WI38 (cell line): ENCODE results near the gene INO80E.

Experiments
- H3K4me3 ChIP-seq: 2 replicates; pipeline ENCODE4 v1.5.1; 2011; ENCODE audit warnings: low read depth, mild to moderate bottlenecking, control low read depth, low read length
- TF ChIP-seq, protein P1 (sequence below): IDR thresholded peaks from 2 replicates; pipeline ENCODE4 v1.5.1; 2012; ENCODE audit warnings: low read depth, mild to moderate bottlenecking, control low read depth, low read length

INO80E gene

DNA sequence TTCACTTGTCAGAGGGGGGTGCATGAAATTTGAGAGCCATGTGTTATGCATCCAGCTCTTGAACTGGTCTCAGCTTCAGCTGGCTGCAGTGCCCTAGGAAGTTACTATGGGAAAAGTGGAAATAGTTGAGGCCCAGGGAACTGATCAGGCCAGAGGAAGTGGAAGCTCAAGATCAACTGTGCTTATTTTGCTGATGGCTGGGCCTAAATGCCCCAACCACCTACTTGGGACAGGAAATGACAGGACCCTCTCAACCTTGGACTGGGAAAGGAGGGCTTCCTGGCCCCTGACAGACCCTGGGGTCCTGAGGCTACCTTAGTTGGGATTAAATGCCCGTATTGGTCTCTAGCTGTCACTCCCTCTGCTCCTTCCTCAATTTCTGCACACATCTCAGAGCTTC is 23.5 kb upstream of the INO80E start:
- TF ChIP-seq, protein P1, sequence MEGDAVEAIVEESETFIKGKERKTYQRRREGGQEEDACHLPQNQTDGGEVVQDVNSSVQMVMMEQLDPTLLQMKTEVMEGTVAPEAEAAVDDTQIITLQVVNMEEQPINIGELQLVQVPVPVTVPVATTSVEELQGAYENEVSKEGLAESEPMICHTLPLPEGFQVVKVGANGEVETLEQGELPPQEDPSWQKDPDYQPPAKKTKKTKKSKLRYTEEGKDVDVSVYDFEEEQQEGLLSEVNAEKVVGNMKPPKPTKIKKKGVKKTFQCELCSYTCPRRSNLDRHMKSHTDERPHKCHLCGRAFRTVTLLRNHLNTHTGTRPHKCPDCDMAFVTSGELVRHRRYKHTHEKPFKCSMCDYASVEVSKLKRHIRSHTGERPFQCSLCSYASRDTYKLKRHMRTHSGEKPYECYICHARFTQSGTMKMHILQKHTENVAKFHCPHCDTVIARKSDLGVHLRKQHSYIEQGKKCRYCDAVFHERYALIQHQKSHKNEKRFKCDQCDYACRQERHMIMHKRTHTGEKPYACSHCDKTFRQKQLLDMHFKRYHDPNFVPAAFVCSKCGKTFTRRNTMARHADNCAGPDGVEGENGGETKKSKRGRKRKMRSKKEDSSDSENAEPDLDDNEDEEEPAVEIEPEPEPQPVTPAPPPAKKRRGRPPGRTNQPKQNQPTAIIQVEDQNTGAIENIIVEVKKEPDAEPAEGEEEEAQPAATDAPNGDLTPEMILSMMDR: no peak
- no peak overlapping the region for H3K4me3 ChIP-seq

DNA sequence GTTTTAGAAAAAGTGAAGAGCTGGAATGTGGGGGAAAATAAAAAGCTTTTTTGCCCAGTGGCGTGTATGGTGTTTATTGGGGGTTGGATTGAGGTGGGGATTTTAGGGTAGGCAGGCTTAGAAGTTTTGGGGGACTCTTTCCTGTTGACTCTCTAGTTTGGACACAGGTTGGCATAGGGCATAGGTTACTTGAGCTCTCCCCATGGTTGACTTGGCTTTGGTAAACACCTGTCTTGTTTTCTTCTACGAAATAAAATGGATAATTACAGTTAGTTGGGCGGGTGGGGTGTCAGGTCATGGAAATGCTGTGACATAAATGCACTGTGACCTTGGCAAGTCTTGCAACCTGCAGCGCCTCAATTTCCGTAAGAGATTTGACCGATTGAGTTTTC is 23.1 kb upstream of the INO80E start:
- no peak overlapping the region for H3K4me3 ChIP-seq
- TF ChIP-seq, protein P1: no peak

DNA sequence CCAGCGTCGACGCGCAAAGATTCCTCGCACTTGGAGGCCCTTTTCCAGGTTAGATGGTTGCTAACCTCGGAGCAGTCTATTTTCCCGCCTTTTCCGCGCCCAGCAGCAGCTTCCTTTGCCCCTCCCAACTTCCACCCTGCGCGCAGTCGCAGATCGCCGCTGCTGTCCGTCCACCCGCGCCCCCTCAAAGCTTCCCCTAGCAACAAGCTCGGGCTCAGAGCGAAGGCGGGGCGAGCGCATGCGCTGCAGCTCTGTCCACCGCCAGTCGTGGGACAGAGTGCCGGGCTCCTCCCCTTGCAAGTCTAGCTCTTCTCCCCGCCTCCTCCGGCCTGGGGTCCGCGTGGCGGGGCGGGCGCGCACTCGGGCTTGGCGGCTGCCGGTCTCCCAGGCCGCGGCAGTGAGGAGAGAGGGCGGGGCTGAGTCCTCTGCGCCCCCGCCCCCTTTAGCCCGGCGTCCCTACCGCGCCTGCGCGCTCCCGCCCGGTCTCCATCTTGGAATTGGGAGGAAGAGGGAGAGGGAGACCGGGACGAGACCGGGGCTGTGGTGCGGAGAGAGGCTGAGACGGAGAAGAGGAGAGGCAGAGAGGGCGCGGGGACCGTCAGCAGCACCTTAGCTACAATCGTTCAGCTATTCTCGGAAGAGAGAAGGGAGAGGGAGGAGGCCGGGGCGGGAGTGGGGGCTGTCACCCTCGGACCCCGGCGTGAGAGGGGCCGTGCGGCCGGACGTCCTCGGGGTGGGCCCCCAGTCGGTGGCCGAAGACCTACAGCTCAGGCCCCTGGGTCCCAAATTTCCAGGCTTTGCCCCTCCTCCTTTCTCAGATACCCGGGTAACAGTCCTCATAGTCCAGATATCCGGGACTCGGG is 22.4 kb upstream of the INO80E start, which contains the start of gene TAOK2:
Gene TAOK2 (plus strand): TSS at position 485 of the 863 bp plus-strand sequence. CDS start 3,905 bp downstream, outside the sequence.
- TF ChIP-seq, protein P1: no peak
- peak within 1 kb of the TSS; percentile 85 for H3K4me3 ChIP-seq

DNA sequence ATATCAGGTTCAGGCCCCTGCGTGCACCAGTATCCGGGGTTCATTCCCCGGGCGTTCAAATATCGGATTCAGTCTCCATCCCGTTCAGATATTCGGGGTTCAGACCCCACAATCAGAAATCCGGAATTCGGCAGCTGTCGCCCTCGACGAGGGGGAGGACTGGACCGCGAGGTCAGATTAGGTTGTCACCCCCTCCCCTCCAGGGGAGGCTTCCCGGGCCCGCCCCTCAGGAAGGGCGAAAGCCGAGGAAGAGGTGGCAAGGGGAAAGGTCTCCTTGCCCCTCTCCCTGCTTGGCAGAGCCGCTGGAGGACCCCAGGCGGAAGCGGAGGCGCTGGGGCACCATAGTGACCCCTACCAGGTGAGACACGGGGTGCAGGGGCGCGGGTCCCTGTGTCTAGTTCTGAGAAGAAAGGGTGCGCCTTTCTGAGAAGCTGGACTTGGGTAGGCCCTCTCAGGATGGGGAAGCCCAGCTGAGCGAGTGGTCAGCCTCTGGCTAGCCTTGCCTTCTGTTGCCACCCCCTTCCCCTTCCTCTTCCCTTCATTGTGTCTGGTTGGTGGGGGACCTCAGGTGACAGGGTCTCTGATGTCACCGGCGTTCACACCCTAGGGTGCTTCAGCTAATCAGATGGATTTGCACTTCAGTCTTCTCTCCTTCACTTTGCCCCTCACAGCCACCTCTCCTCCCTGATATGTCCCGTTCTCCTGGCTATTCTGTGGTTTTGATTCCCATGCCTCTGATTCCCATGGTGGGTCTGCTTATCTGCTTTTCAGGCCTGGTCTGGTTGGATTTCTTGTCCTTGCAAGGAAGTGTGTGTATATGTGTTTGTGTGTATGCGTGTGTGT is 21.5 kb upstream of the INO80E start:
- TF ChIP-seq, protein P1: no peak
- peak overlapping the region; percentile 85 for H3K4me3 ChIP-seq

DNA sequence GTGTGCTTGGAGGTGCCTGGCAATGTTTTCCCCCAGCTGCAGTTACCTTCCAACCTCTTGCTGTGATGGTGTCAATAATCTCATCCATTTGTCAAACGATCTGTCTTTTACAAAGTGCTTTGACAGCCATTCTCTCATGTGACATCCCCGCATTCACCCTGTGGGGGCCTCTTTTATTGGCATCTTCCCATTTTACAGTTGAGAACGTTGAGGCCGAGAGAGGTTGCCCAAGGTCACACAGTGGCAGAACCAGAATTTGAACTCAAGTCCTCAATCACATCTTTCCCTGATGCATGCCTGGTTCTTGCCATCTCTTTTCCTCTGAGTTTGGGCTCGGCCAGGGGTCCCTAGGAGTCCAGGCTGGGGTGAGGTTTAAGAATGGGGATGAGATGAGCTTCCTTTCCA is 20.9 kb upstream of the INO80E start:
- H3K4me3 ChIP-seq: peak overlapping the region; percentile 85
- TF ChIP-seq, protein P1: no peak

DNA sequence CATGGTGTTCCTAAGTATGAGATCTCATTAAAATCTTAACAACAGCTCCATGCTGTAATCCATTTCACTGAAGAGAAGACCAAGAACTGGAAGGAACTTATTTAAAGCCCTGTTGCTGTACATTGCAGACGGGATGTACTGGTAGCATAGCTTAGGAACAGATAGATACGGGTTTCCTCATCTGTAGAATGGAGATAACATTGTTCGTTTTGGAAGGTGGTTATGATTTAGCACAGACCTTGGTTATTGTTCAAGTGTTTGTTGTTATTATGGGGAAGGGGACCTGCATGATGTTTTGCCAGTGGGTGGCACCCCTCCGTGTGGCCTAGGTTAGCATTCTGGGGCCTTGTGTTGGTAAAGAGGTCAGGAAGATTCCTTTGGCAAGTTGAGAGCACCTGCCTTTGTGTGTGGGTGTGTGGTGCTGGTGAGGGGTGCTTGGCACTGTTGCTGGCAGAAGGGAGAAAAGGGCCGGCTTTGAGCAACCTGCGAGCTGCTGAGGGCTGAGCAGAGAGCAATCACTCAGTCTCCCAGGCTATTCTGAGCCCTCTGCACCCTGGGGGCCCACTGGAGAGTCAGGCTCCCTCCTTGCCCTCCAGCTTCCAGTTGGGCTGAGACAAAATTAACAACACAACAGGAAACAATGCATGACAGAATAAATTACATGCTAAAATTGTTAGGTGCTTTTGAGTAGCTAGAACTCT is 20.1 kb upstream of the INO80E start:
- TF ChIP-seq, protein P1: no peak
- peak overlapping the region; percentile 85 for H3K4me3 ChIP-seq
